Activated naive CD4-positive, alpha-beta T cell treated with anti-CD3 and anti-CD28 coated beads for 36 hours (primary cell): ENCODE data around the gene CFAP46. TPM values are rescaled to one million over a fixed set of nuclear protein-coding genes. Genes with fewer than 3 reads are reported as not detected.

Source experiments
- CTCF ChIA-PET: fragments of 350-600 bp; sonication (Branson Sonifier 250); formaldehyde crosslinking; loops from one replicate; lab custom pipeline; 2021; ENCODE audit warnings: antibody characterized with exemption; lab: Charles Lee
- DNase-seq: peaks from one replicate; pipeline ENCODE4 v3.0.0-alpha.2; 2020
- H3K27ac Mint-ChIP-seq: one replicate; pipeline ENCODE4 v1.8.0; 2021; ENCODE audit warnings: mild to moderate bottlenecking, mixed read lengths
- H3K27me3 Mint-ChIP-seq: one replicate; pipeline ENCODE4 v1.8.0; 2021; ENCODE audit warnings: low read depth, mixed read lengths
- H3K36me3 Mint-ChIP-seq: one replicate; pipeline ENCODE4 v1.8.0; 2021; ENCODE audit warnings: low read depth, mixed read lengths
- H3K4me1 Mint-ChIP-seq: one replicate; pipeline ENCODE4 v1.8.0; 2021; ENCODE audit warnings: low read depth, mixed read lengths
- H3K4me3 Mint-ChIP-seq: one replicate; pipeline ENCODE4 v1.8.0; 2021; ENCODE audit warnings: mild to moderate bottlenecking, moderate library complexity, mixed read lengths
- H3K9me3 Mint-ChIP-seq: one replicate; pipeline ENCODE4 v1.8.0; 2021; ENCODE audit warnings: mixed read lengths
- intact Hi-C: fragments of 100-400 bp; cut with micrococcal nuclease; formaldehyde crosslinking; loops from one replicate; pipeline ENCODE4 v1.15.1; 2023
- total RNA-seq, 2 experiments: library from RNA; stranded (reverse); gene quantifications; one replicate each; pipeline ENCODE4 v1.2.3, GENCODE V29; 2021

The CFAP46 gene
- total RNA-seq, 2 experiments from 2014 or later: not detected

GRCh38 chr10:132788180-132788830 lies 154.1 kb downstream of the CFAP46 start:
- Mint-ChIP-seq H3K36me3 (peaks cover 4% of the 10 kb centered on the region), H3K27me3 (peaks cover 23% of the 10 kb centered on the region), H3K27ac (no peak overlapping the region), H3K4me3 (no peak overlapping the region), H3K4me1 (no peaks in the 10 kb centered on the region), H3K9me3 (no peaks in the 10 kb centered on the region)
- peak; percentile 23 for DNase-seq
- CTCF ChIA-PET: no interaction called here
- intact Hi-C loops: loop anchor here (1.0 to 2.0 kb wide), 2 partner anchors 134 to 330 kb away; no protein-coding TSS in a partner anchor

GRCh38 chr10:132787495-132788179 lies 154.7 kb downstream of the CFAP46 start:
- CTCF ChIA-PET: no interaction called here
- Mint-ChIP-seq H3K9me3 (no peaks in the 10 kb centered on the region), H3K4me3 (no peak overlapping the region), H3K27ac (no peak overlapping the region), H3K4me1 (no peaks in the 10 kb centered on the region), H3K36me3 (peaks cover 10% of the 10 kb centered on the region), H3K27me3 (peaks cover 23% of the 10 kb centered on the region)
- DNase-seq: no peak
- intact Hi-C loops: loop anchor here (1.0 to 2.0 kb wide), 2 partner anchors 133 to 329 kb away; no protein-coding TSS in a partner anchor

- intact Hi-C loops: no loop called here
These were observed 155.4 kb downstream of the CFAP46 start for GRCh38 chr10:132786884-132787494.

GRCh38 chr10:132786476-132786883 lies 155.9 kb downstream of the CFAP46 start:
- DNase-seq: no peak
- intact Hi-C loops: no loop called here
- Mint-ChIP-seq H3K27ac (no peak overlapping the region), H3K36me3 (peaks cover 16% of the 10 kb centered on the region), H3K4me3 (no peak overlapping the region), H3K27me3 (peaks cover 23% of the 10 kb centered on the region), H3K9me3 (no peaks in the 10 kb centered on the region), H3K4me1 (no peaks in the 10 kb centered on the region)
- CTCF ChIA-PET: no interaction called here

More at GRCh38 chr10:132786884-132787494, 155.4 kb downstream of the CFAP46 start:
- Mint-ChIP-seq H3K9me3 (no peaks in the 10 kb centered on the region), H3K4me3 (no peak overlapping the region), H3K36me3 (peaks cover 12% of the 10 kb centered on the region), H3K4me1 (no peaks in the 10 kb centered on the region), H3K27me3 (peaks cover 23% of the 10 kb centered on the region), H3K27ac (no peak overlapping the region)
- DNase-seq: no peak
- CTCF ChIA-PET: no interaction called here

GRCh38 chr10:132785723-132786475 lies 156.5 kb downstream of the CFAP46 start, which contains the start of gene NKX6-2:
Gene NKX6-2 (minus strand): TSS chr10:132786147. CDS start chr10:132785948, 199 bp downstream.
- H3K36me3 Mint-ChIP-seq: peaks cover 20% of the 10 kb centered on the region
- intact Hi-C loops: no loop called here
- H3K9me3 Mint-ChIP-seq: no peaks in the 10 kb centered on the region
- H3K27ac Mint-ChIP-seq: no peak within 1 kb of the TSS
- CTCF ChIA-PET: no interaction called here
- DNase-seq: no peak
- H3K4me3 Mint-ChIP-seq: no peak within 1 kb of the TSS
- H3K4me1 Mint-ChIP-seq: no peaks in the 10 kb centered on the region
- peaks cover 23% of the 10 kb centered on the region for H3K27me3 Mint-ChIP-seq

- no peaks in the 10 kb centered on the region for H3K9me3 Mint-ChIP-seq
- no peak overlapping the region for H3K27ac Mint-ChIP-seq
- DNase-seq: no peak
- intact Hi-C loops: no loop called here
- H3K4me3 Mint-ChIP-seq: no peak overlapping the region
- CTCF ChIA-PET: no interaction called here
- H3K36me3 Mint-ChIP-seq: peaks cover 22% of the 10 kb centered on the region
- no peaks in the 10 kb centered on the region for H3K4me1 Mint-ChIP-seq
- H3K27me3 Mint-ChIP-seq: peaks cover 18% of the 10 kb centered on the region
These were observed 157.3 kb downstream of the CFAP46 start for GRCh38 chr10:132784866-132785722.

- intact Hi-C loops: no loop called here
- no peak overlapping the region for H3K4me3 Mint-ChIP-seq
- no peaks in the 10 kb centered on the region for H3K4me1 Mint-ChIP-seq
- H3K27me3 Mint-ChIP-seq: peaks cover 14% of the 10 kb centered on the region
- no peak for DNase-seq
- H3K36me3 Mint-ChIP-seq: peaks cover 23% of the 10 kb centered on the region
- no peaks in the 10 kb centered on the region for H3K9me3 Mint-ChIP-seq
- H3K27ac Mint-ChIP-seq: no peak overlapping the region
- CTCF ChIA-PET: no interaction called here
These were observed 158.2 kb downstream of the CFAP46 start for GRCh38 chr10:132783940-132784865.

- peaks cover 25% of the 10 kb centered on the region for H3K36me3 Mint-ChIP-seq
- H3K9me3 Mint-ChIP-seq: no peaks in the 10 kb centered on the region
- H3K4me1 Mint-ChIP-seq: no peaks in the 10 kb centered on the region
- H3K27me3 Mint-ChIP-seq: peaks cover 10% of the 10 kb centered on the region
- intact Hi-C loops: no loop called here
- H3K27ac Mint-ChIP-seq: peak overlapping the region; percentile 21
- DNase-seq: no peak
- H3K4me3 Mint-ChIP-seq: no peak overlapping the region
- CTCF ChIA-PET: no interaction called here
These were observed 159.0 kb downstream of the CFAP46 start for GRCh38 chr10:132783165-132783939.

GRCh38 chr10:132781556-132781955 lies 160.8 kb downstream of the CFAP46 start:
- CTCF ChIA-PET: no interaction called here

GRCh38 chr10:132780356-132780755 lies 162.0 kb downstream of the CFAP46 start:
- no peak overlapping the region for H3K27ac Mint-ChIP-seq
- H3K4me3 Mint-ChIP-seq: no peak overlapping the region
- H3K4me1 Mint-ChIP-seq: no peaks in the 10 kb centered on the region
- no peaks in the 10 kb centered on the region for H3K9me3 Mint-ChIP-seq
- DNase-seq: no peak
- CTCF ChIA-PET: no interaction called here
- peaks cover 28% of the 10 kb centered on the region for H3K36me3 Mint-ChIP-seq
- peaks cover 8% of the 10 kb centered on the region for H3K27me3 Mint-ChIP-seq
- intact Hi-C loops: no loop called here

More at GRCh38 chr10:132781556-132781955, 160.8 kb downstream of the CFAP46 start:
- Mint-ChIP-seq H3K4me3 (no peak overlapping the region), H3K27ac (no peak overlapping the region), H3K4me1 (no peaks in the 10 kb centered on the region), H3K9me3 (no peaks in the 10 kb centered on the region), H3K36me3 (peaks cover 28% of the 10 kb centered on the region), H3K27me3 (peaks cover 8% of the 10 kb centered on the region)
- no peak for DNase-seq
- intact Hi-C loops: no loop called here
